ENCODE measurements around the gene CLEC2L. TPM values are rescaled to one million over a fixed set of nuclear protein-coding genes. Genes with fewer than 3 reads are reported as not detected.

Gene CLEC2L
- total and polyA plus RNA-seq, 2 of the 13 experiments (the other 11 are each of a cell fraction or from before 2014, with no cell fraction given) = 0.20 to 0.25 TPM

GRCh38 chr7:139582130-139582650, 58.7 kb downstream of the CLEC2L start (continued):
- TF ChIP-seq AHDC1 (CRISPR knock-in tag; IDR thresholded peaks at IDR 0.05; ENCODE audit: borderline replicate concordance) (no peak), ETV5 (CRISPR knock-in tag; IDR thresholded peaks at IDR 0.05; ENCODE audit: borderline replicate concordance) (no peak), SP140L (CRISPR knock-in tag; IDR thresholded peaks at IDR 0.05; ENCODE audit: borderline replicate concordance) (no peak), ZBTB10 (CRISPR knock-in tag; IDR thresholded peaks at IDR 0.05; ENCODE audit: borderline replicate concordance) (no peak), ZBTB3 (CRISPR knock-in tag; IDR thresholded peaks at IDR 0.05; ENCODE audit: borderline replicate concordance, low read depth) (no peak), ISX (CRISPR knock-in tag; conservative IDR thresholded peaks at IDR 0.05) (no peak), ZNF253 (CRISPR knock-in tag; IDR thresholded peaks at IDR 0.05; ENCODE audit: borderline replicate concordance) (no peak), ZMYM3 (CRISPR knock-in tag; IDR thresholded peaks at IDR 0.05) (no peak), KAT8 (CRISPR knock-in tag; IDR thresholded peaks at IDR 0.05) (no peak), ZNF570 (CRISPR knock-in tag; IDR thresholded peaks at IDR 0.05; ENCODE audit: borderline replicate concordance) (no peak)

All from HepG2 (cell line).